RWPE2 (cell line): ENCODE measurements around the gene MTERF2.
A peak's percentile ranks its signal among the peaks of the same experiment; 100 is the strongest.
"Not testable (repeated sequence)": the region's sequence is repeated elsewhere in the genome, so short reads cannot be mapped to it uniquely, and the experiment has no call there.

Source experiments
- ATAC-seq: fragments of 200-7000 bp; cut with Tn5 transposase; 3 replicates; pipeline ENCODE4 v1.9.1; 2021; ENCODE audit warnings: low read depth
- DNase-seq: peaks from one replicate; pipeline ENCODE4 v3.0.0-alpha.2; 2020; ENCODE audit warnings: low spot score
- H3K27ac ChIP-seq: fragments of 450-650 bp; 2 replicates; pipeline ENCODE4 v1.5.1; 2017; ENCODE audit warnings: mild to moderate bottlenecking; ENCODE audit not compliant: poor library complexity, severe bottlenecking
- H3K27me3 ChIP-seq: fragments of 250-450 bp; sonication (Bioruptor Pico); 2 replicates; pipeline ENCODE4 v1.5.1; 2021; ENCODE audit warnings: mild to moderate bottlenecking, moderate library complexity; ENCODE audit not compliant: insufficient read depth, poor library complexity, severe bottlenecking
- H3K36me3 ChIP-seq: fragments of 250-450 bp; sonication (Bioruptor Pico); 2 replicates; pipeline ENCODE4 v1.5.1; 2020; ENCODE audit warnings: low read depth, mild to moderate bottlenecking, moderate library complexity
- H3K4me1 ChIP-seq: fragments of 250-450 bp; sonication (Bioruptor Pico); 2 replicates; pipeline ENCODE4 v1.5.1; 2021; ENCODE audit warnings: mild to moderate bottlenecking, moderate library complexity; ENCODE audit not compliant: insufficient read depth, poor library complexity, severe bottlenecking
- H3K4me3 ChIP-seq: fragments of 250-450 bp; sonication (Bioruptor Pico); 2 replicates; pipeline ENCODE4 v1.5.1; 2021; ENCODE audit warnings: mild to moderate bottlenecking, moderate library complexity; ENCODE audit not compliant: severe bottlenecking
- H3K9me3 ChIP-seq: fragments of 250-450 bp; sonication (Bioruptor Pico); 2 replicates; pipeline ENCODE4 v1.5.1; 2021; ENCODE audit warnings: mild to moderate bottlenecking, moderate library complexity; ENCODE audit not compliant: severe bottlenecking
- TF ChIP-seq, protein P1 (sequence below): fragments of 450-650 bp; IDR thresholded peaks from one replicate; pipeline ENCODE4 v1.5.1; 2017; ENCODE audit warnings: mild to moderate bottlenecking, moderate library complexity; ENCODE audit not compliant: poor library complexity, severe bottlenecking

The MTERF2 gene

GRCh38 chr12:107011519-107011918 is 24.6 kb upstream of the MTERF2 start:
- H3K36me3 ChIP-seq = no peaks in the 10 kb centered on the region
- TF ChIP-seq, protein P1, sequence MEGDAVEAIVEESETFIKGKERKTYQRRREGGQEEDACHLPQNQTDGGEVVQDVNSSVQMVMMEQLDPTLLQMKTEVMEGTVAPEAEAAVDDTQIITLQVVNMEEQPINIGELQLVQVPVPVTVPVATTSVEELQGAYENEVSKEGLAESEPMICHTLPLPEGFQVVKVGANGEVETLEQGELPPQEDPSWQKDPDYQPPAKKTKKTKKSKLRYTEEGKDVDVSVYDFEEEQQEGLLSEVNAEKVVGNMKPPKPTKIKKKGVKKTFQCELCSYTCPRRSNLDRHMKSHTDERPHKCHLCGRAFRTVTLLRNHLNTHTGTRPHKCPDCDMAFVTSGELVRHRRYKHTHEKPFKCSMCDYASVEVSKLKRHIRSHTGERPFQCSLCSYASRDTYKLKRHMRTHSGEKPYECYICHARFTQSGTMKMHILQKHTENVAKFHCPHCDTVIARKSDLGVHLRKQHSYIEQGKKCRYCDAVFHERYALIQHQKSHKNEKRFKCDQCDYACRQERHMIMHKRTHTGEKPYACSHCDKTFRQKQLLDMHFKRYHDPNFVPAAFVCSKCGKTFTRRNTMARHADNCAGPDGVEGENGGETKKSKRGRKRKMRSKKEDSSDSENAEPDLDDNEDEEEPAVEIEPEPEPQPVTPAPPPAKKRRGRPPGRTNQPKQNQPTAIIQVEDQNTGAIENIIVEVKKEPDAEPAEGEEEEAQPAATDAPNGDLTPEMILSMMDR = no peak
- H3K4me1 ChIP-seq = peaks cover 4% of the 10 kb centered on the region
- DNase-seq (no peak), ATAC-seq (no peak)
- no peak overlapping the region for H3K4me3 ChIP-seq
- no peaks in the 10 kb centered on the region for H3K27me3 ChIP-seq
- no peaks in the 10 kb centered on the region for H3K9me3 ChIP-seq
- H3K27ac ChIP-seq = no peak overlapping the region

DNA sequence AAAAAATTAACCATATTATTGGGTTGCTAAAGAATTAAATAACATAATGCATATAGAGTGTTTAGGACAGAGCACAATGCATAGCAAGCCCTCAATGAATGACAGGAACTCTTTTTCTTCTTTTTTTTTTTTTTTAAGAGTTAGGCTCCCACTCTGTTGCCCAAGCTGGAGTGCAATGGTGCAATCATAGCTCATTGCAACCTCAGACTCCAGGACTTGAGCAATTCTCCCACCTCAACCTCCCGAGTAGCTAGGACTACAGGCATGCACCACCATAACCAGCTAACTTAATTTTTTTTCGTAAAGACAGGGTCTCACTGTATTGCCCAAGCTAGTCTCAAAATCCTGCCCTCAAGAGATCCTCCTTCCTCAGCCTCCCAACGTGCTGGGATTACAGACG is 20.5 kb upstream of the MTERF2 start:
- no peaks in the 10 kb centered on the region for H3K27me3 ChIP-seq
- TF ChIP-seq, protein P1 = no peak
- DNase-seq = no peak

GRCh38 chr12:107002665-107003064 is 15.7 kb upstream of the MTERF2 start:
- peaks cover 17% of the 10 kb centered on the region; the same call in 1 of the 2 replicates for H3K36me3 ChIP-seq
- not testable (repeated sequence) for H3K27me3 ChIP-seq, H3K4me3 ChIP-seq, H3K4me1 ChIP-seq, ATAC-seq, H3K27ac ChIP-seq, H3K9me3 ChIP-seq, DNase-seq

More for the DNA sequence above, 20.5 kb upstream of the MTERF2 start:
- Histone ChIP-seq H3K4me3 (no peak overlapping the region), H3K9me3 (no peaks in the 10 kb centered on the region), H3K36me3 (0 out of 2 replicates have a peak, but pooled peaks cover 9% of the 10 kb centered on the region), H3K27ac (no peak overlapping the region), H3K4me1 (no peaks in the 10 kb centered on the region)
- no peak for ATAC-seq

DNA sequence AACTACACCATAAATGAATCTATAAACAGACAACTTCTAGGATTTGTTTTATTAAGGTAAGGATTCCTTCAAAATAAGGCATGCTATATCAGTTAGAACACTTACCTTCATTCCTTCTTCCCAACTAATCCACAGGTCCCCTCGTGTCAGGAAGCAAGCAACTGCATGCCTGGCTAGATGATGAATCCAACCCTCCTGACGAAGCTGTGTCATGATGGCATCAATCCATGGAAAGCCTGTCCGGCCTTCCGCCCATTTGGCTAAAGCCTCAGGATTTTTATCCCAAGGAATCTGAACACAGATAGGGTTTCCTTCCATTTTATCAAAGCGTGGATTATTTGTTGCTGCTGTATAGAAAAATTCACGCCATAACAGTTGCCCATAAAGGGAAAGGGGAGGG is 12.5 kb upstream of the MTERF2 start:
- H3K27me3 ChIP-seq = no peaks in the 10 kb centered on the region
- no peak overlapping the region for H3K4me3 ChIP-seq
- DNase-seq (peak; percentile 62), ATAC-seq (0 out of 3 replicates have a peak, but pooled peaks have one; percentile 33)
- TF ChIP-seq, protein P1 = no peak
- no peak overlapping the region for H3K27ac ChIP-seq
- no peaks in the 10 kb centered on the region for H3K9me3 ChIP-seq
- peaks cover 7% of the 10 kb centered on the region for H3K4me1 ChIP-seq
- peaks cover 22% of the 10 kb centered on the region; the same call in 1 of the 2 replicates for H3K36me3 ChIP-seq

DNA sequence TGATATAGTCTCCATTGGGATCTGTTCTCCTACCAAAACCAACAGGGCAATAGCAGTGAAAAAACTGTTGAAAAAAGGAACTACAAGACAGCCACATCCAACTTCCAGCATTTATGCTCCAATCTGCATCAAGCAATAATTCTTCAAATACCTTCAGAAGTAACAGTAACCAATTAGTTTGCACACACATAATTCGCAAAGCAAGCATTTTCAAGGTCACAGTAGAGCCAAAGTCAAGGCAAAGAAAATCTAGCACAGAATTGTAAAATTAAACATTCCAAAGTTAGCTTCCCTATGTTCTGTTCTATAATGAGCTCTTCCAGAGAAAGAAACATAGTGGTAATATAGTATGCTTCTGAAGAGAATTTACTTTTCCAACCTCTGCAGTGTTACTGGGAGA is 11.0 kb upstream of the MTERF2 start:
- Histone ChIP-seq H3K36me3 (peaks cover 17% of the 10 kb centered on the region; the same call in 1 of the 2 replicates), H3K9me3 (no peaks in the 10 kb centered on the region), H3K4me3 (no peak overlapping the region), H3K27me3 (no peaks in the 10 kb centered on the region), H3K27ac (no peak overlapping the region), H3K4me1 (peaks cover 7% of the 10 kb centered on the region)
- no peak for ATAC-seq
- DNase-seq = no peak
- TF ChIP-seq, protein P1 = no peak

DNA sequence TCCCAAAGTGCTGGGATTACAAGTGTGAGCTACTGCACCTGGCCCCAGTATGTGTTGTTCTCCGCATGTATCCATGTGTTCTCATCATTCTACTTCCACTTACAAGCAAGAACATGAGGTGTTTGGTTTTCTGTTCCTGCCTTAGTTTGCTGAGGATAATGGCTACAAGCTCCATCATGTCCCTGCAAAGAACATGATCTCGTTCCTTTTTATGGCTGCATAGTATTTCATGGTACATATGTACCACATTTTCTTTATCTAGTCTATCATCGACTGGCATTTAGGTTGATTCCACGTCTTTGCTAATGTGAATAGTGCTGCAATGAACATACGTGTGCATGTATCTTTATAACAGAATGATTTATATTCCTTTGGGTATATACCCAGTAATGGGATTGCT is 9.2 kb upstream of the MTERF2 start:
- not testable (repeated sequence) for H3K27me3 ChIP-seq

More for the DNA sequence above, 9.2 kb upstream of the MTERF2 start:
- DNase-seq, H3K27ac ChIP-seq, H3K9me3 ChIP-seq, ATAC-seq, H3K4me3 ChIP-seq, H3K4me1 ChIP-seq: not testable (repeated sequence)
- peaks cover 13% of the 10 kb centered on the region; the same call in 1 of the 2 replicates for H3K36me3 ChIP-seq
